HCT116 (cell line): ENCODE results near the gene AADACL2.

Experiments
- EZH2 ChIP-seq: fragments of 200-600 bp; sonication (generic); IDR thresholded peaks from 2 replicates; pipeline ENCODE4 v1.6.1; 2017; ENCODE audit warnings: antibody characterized with exemption, mixed run types
- EZH2phosphoT487 ChIP-seq: fragments of 200-600 bp; IDR thresholded peaks from 2 replicates; pipeline ENCODE4 v1.6.1; 2018; ENCODE audit warnings: antibody characterized with exemption, borderline replicate concordance
- FOSL1 ChIP-seq: IDR thresholded peaks from 2 replicates; pipeline ENCODE4 v1.6.1; 2012; ENCODE audit warnings: low read depth
- JUND ChIP-seq: IDR thresholded peaks from 2 replicates; pipeline ENCODE4 v1.6.1; 2012
- POLR2A ChIP-seq: IDR thresholded peaks from 2 replicates; pipeline ENCODE4 v1.7.0; 2011; ENCODE audit warnings: borderline replicate concordance; ENCODE audit not compliant: insufficient read depth, insufficient read length; ENCODE audit errors: extremely low read depth
- POLR2AphosphoS5 ChIP-seq: IDR thresholded peaks from 2 replicates; pipeline ENCODE4 v1.6.1; 2011; ENCODE audit warnings: mild to moderate bottlenecking, low read depth, low read length, moderate library complexity
- SIN3A ChIP-seq: IDR thresholded peaks from 2 replicates; pipeline ENCODE4 v1.6.1; 2012; ENCODE audit warnings: low read depth
- SP1 ChIP-seq: IDR thresholded peaks from 2 replicates; pipeline ENCODE4 v1.6.1; 2012; ENCODE audit warnings: low read depth
- ZNF274 ChIP-seq: fragments of 200-500 bp; sonication (Bioruptor generic); IDR thresholded peaks from 2 replicates; pipeline ENCODE4 v1.6.1; 2014; ENCODE audit warnings: mild to moderate bottlenecking, low read depth, low read length, inconsistent platforms
- TF ChIP-seq, protein P1 (sequence below), 3 experiments: fragments of 200-600 bp in 1 of 3; sonication (generic) in 1 of 3; IDR thresholded peaks in 2 of 3; conservative IDR thresholded peaks in 1 of 3; 2 replicates each; pipeline ENCODE4 v1.5.1; 2012 to 2017; ENCODE audit warnings: low read depth in 2 of 3, low read length in 2 of 3, antibody characterized with exemption in 1 of 3, borderline replicate concordance in 1 of 3, control low read depth in 1 of 3, mild to moderate bottlenecking in 1 of 3, mixed read lengths in 1 of 3, mixed run types in 1 of 3, moderate library complexity in 1 of 3; ENCODE audit not compliant: insufficient read depth in 1 of 3
- TF ChIP-seq, protein P2 (sequence below): IDR thresholded peaks from 2 replicates; pipeline ENCODE4 v1.6.1; 2012
- TF ChIP-seq, protein P3 (sequence below): IDR thresholded peaks from 2 replicates; pipeline ENCODE4 v1.6.1; 2012; ENCODE audit warnings: low read depth
- TF ChIP-seq, protein P4 (sequence below): IDR thresholded peaks from 2 replicates; pipeline ENCODE4 v1.6.1; 2012

DNA sequence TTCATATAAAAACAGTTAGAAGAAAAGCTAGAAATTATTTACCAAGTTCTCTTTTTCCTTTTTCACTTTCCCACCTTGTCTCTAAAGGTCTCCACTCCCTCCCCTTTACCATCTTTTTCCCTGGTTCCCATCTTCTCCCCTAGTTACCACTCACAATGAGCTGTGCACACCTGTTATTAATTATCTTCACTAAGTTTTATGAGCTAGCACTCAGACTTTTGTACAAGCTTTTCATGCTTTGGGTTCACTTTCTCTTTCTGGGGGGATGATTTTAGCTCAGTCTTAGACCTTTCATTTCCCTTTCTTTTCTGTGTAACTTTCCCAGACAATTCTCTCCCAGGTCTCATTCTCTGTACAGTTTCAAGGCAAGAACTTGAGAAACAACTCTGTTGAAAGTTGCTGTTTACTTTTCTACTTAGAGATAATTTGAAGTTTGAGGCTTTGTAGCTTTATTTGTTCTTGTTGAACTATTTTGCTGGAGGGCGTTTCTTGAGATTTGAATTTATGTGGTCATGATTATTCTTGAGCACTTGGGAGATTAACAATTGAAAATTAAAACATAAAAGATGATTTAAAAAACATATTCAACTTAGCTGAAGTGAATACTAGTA lies 56.2 kb downstream of the AADACL2 start:
- TF ChIP-seq, protein P1, sequence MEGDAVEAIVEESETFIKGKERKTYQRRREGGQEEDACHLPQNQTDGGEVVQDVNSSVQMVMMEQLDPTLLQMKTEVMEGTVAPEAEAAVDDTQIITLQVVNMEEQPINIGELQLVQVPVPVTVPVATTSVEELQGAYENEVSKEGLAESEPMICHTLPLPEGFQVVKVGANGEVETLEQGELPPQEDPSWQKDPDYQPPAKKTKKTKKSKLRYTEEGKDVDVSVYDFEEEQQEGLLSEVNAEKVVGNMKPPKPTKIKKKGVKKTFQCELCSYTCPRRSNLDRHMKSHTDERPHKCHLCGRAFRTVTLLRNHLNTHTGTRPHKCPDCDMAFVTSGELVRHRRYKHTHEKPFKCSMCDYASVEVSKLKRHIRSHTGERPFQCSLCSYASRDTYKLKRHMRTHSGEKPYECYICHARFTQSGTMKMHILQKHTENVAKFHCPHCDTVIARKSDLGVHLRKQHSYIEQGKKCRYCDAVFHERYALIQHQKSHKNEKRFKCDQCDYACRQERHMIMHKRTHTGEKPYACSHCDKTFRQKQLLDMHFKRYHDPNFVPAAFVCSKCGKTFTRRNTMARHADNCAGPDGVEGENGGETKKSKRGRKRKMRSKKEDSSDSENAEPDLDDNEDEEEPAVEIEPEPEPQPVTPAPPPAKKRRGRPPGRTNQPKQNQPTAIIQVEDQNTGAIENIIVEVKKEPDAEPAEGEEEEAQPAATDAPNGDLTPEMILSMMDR (IDR thresholded peaks at IDR 0.05 in 2 of 3, conservative IDR thresholded peaks at IDR 0.05 in 1 of 3; ENCODE audit: borderline replicate concordance in 1 of 3, insufficient read depth in 1 of 3, low read depth in 2 of 3, low read length in 2 of 3) = no peak
- TF ChIP-seq EZH2 (no peak), POLR2A (no peak), SP1 (no peak), POLR2AphosphoS5 (no peak), FOSL1 (no peak), JUND (no peak), EZH2phosphoT487 (no peak), SIN3A (no peak), ZNF274 (no peak)
- TF ChIP-seq, protein P2, sequence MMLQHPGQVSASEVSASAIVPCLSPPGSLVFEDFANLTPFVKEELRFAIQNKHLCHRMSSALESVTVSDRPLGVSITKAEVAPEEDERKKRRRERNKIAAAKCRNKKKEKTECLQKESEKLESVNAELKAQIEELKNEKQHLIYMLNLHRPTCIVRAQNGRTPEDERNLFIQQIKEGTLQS = no peak
- TF ChIP-seq, protein P3, sequence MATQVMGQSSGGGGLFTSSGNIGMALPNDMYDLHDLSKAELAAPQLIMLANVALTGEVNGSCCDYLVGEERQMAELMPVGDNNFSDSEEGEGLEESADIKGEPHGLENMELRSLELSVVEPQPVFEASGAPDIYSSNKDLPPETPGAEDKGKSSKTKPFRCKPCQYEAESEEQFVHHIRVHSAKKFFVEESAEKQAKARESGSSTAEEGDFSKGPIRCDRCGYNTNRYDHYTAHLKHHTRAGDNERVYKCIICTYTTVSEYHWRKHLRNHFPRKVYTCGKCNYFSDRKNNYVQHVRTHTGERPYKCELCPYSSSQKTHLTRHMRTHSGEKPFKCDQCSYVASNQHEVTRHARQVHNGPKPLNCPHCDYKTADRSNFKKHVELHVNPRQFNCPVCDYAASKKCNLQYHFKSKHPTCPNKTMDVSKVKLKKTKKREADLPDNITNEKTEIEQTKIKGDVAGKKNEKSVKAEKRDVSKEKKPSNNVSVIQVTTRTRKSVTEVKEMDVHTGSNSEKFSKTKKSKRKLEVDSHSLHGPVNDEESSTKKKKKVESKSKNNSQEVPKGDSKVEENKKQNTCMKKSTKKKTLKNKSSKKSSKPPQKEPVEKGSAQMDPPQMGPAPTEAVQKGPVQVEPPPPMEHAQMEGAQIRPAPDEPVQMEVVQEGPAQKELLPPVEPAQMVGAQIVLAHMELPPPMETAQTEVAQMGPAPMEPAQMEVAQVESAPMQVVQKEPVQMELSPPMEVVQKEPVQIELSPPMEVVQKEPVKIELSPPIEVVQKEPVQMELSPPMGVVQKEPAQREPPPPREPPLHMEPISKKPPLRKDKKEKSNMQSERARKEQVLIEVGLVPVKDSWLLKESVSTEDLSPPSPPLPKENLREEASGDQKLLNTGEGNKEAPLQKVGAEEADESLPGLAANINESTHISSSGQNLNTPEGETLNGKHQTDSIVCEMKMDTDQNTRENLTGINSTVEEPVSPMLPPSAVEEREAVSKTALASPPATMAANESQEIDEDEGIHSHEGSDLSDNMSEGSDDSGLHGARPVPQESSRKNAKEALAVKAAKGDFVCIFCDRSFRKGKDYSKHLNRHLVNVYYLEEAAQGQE = no peak
- TF ChIP-seq, protein P4, sequence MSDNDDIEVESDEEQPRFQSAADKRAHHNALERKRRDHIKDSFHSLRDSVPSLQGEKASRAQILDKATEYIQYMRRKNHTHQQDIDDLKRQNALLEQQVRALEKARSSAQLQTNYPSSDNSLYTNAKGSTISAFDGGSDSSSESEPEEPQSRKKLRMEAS = no peak
